Lower lobe of right lung (tissue), 2 donors: Measurements from ENCODE around the gene ARHGAP23. TPM values are rescaled to one million over a fixed set of nuclear protein-coding genes. Genes with fewer than 3 reads are reported as not detected.
A peak's percentile ranks its signal among the peaks of the same experiment; 100 is the strongest.

Experiments
- ATAC-seq, 2 donors: fragments of 200-7000 bp; cut with Tn5 transposase; one replicate each; pipeline ENCODE4 v1.9.1; 2020 to 2022; ENCODE audit warnings: mild to moderate bottlenecking in 2 of 2, moderate library complexity in 2 of 2
- DNase-seq: peaks from one replicate; pipeline ENCODE4 v3.0.0-alpha.2; 2020
- H3K27ac ChIP-seq: fragments of 200-600 bp; one replicate; pipeline ENCODE4 v1.8.0; 2022
- H3K27me3 ChIP-seq: fragments of 200-600 bp; one replicate; pipeline ENCODE4 v1.8.0; 2022; ENCODE audit warnings: low read depth
- H3K36me3 ChIP-seq: fragments of 200-600 bp; one replicate; pipeline ENCODE4 v1.8.0; 2022; ENCODE audit warnings: mild to moderate bottlenecking
- H3K4me1 ChIP-seq: fragments of 200-600 bp; one replicate; pipeline ENCODE4 v1.8.0; 2022
- H3K4me3 ChIP-seq: fragments of 200-600 bp; one replicate; pipeline ENCODE4 v1.8.0; 2022; ENCODE audit warnings: mild to moderate bottlenecking
- H3K9me3 ChIP-seq: fragments of 200-600 bp; one replicate; pipeline ENCODE4 v1.8.0; 2022
- intact Hi-C: fragments of 100-400 bp; cut with DNase I; formaldehyde crosslinking; loops from one replicate; pipeline ENCODE4 v1.11.0; 2022
- total RNA-seq: library from RNA; stranded (reverse); fragmentation: NEBNext Ultra II Directional; extraction: Animal tissue kit (Norgen Biotek cat#: 25700); gene quantifications from one replicate; pipeline ENCODE4 v1.2.1, GENCODE V29; 2021
- TF ChIP-seq, protein P1 (sequence below): fragments of 200-600 bp; IDR thresholded peaks from one replicate; pipeline ENCODE4 v1.8.0; 2022; ENCODE audit warnings: antibody characterized with exemption, mild to moderate bottlenecking
- donor health status: DM: no; HTN: yes; CAD: no; lungs with severe emphysema.

Gene ARHGAP23
- total RNA-seq, 1 donor from 2014 or later = 48.4 TPM

DNA sequence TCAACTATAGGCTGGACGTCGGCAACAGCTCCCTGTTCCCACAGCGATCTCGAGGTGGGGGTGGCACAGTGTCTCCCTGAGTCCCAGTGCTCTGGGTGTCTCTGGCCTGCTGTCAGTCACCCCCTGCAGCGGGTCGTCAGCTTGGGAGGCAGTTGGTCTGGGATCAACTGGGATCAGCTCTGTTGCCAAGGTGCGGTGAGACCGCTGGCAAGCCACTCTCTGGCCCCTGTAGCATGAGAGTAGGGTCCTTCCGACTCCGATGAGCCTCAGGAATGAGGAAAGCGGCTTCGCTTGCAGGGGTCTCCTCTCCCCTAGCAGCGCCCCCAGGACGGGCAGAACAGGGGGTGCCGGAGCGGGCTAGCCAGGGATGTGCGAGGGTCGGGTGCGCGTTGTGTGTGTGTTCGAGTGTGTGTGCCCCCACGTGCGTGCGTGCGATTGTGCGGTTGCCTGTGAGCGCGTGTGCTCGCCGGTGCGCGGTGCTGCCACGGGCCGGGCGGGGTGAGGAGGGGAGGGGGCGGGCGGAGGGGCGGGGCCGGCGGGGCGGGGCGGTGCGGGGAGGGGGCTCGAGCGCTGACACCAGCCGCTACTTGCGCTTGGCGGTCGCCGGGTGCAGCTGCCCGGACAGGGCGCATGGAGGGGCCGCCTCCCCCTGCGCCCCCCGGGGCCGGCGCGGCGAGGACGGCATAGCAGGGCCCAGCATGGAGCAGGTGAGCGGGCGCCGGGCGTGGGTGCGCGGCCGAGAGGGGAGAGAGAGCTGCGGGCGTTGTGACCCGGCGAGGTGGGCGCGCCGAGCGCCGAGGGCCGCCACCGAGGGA lies 9.4 kb upstream of the ARHGAP23 start:
- intact Hi-C loops = no loop called here
- peaks cover 25% of the 10 kb centered on the region for H3K4me1 ChIP-seq
- TF ChIP-seq, protein P1, sequence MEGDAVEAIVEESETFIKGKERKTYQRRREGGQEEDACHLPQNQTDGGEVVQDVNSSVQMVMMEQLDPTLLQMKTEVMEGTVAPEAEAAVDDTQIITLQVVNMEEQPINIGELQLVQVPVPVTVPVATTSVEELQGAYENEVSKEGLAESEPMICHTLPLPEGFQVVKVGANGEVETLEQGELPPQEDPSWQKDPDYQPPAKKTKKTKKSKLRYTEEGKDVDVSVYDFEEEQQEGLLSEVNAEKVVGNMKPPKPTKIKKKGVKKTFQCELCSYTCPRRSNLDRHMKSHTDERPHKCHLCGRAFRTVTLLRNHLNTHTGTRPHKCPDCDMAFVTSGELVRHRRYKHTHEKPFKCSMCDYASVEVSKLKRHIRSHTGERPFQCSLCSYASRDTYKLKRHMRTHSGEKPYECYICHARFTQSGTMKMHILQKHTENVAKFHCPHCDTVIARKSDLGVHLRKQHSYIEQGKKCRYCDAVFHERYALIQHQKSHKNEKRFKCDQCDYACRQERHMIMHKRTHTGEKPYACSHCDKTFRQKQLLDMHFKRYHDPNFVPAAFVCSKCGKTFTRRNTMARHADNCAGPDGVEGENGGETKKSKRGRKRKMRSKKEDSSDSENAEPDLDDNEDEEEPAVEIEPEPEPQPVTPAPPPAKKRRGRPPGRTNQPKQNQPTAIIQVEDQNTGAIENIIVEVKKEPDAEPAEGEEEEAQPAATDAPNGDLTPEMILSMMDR = no peak
- ATAC-seq (no peak), DNase-seq (no peak)
- H3K36me3 ChIP-seq = no peaks in the 10 kb centered on the region
- peak overlapping the region; percentile 35 for H3K4me3 ChIP-seq
- no peak overlapping the region for H3K27ac ChIP-seq
- peaks cover 61% of the 10 kb centered on the region for H3K27me3 ChIP-seq
- H3K9me3 ChIP-seq = no peaks in the 10 kb centered on the region

DNA sequence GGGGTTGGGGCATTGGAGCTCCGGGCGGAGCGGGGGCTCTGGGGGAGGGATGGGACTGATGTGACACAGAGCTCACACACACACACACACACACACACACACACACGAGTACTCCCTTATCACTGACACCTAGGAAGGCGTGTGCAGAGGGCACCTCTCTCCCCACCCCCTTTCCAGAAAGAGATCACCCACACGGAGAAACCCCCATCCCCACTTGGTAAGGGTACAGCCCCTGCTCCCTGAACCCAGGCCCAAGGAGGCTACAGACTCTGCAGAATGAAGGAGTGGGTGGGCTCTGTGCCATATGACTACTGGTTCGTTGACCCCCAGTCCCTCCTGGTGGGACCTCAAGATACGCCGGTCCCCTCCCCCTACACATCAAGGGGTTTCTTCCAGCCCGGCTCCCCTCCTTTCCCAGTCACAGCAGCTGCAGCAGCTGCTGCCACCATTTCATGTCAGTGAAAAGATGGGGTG lies 8.7 kb upstream of the ARHGAP23 start:
- H3K9me3 ChIP-seq = no peaks in the 10 kb centered on the region
- DNase-seq (no peak), ATAC-seq (no peak)
- H3K4me3 ChIP-seq = no peak overlapping the region
- intact Hi-C loops = no loop called here
- H3K27ac ChIP-seq = no peak overlapping the region
- H3K4me1 ChIP-seq = peaks cover 24% of the 10 kb centered on the region
- no peaks in the 10 kb centered on the region for H3K36me3 ChIP-seq
- TF ChIP-seq, protein P1 = no peak
- H3K27me3 ChIP-seq = peaks cover 61% of the 10 kb centered on the region

DNA sequence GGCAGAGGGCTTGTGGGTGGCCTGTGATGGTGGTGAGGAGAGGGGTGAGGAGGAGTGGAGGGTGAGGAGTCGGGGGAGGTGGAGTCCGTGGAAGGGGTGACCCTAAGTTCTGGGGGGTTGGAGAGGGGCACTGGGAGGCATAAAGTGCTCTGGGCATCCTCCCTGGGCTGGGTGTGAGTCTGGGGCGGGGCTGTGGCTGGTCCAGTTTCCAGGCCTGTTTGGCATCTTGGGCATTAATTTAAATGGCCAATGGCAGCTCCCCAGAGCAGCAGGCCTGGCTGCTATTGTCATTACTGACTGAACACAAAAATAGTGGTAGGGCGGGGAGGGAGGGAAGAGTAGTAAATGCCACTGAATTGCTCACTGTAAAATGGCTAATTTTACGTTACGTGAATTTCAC lies 7.7 kb upstream of the ARHGAP23 start:
- no peak overlapping the region for H3K27ac ChIP-seq
- ATAC-seq (no peak), DNase-seq (no peak)
- H3K27me3 ChIP-seq = peaks cover 53% of the 10 kb centered on the region
- intact Hi-C loops = no loop called here
- peaks cover 22% of the 10 kb centered on the region for H3K4me1 ChIP-seq
- no peaks in the 10 kb centered on the region for H3K36me3 ChIP-seq
- TF ChIP-seq, protein P1 = no peak
- H3K4me3 ChIP-seq = no peak overlapping the region
- no peaks in the 10 kb centered on the region for H3K9me3 ChIP-seq

DNA sequence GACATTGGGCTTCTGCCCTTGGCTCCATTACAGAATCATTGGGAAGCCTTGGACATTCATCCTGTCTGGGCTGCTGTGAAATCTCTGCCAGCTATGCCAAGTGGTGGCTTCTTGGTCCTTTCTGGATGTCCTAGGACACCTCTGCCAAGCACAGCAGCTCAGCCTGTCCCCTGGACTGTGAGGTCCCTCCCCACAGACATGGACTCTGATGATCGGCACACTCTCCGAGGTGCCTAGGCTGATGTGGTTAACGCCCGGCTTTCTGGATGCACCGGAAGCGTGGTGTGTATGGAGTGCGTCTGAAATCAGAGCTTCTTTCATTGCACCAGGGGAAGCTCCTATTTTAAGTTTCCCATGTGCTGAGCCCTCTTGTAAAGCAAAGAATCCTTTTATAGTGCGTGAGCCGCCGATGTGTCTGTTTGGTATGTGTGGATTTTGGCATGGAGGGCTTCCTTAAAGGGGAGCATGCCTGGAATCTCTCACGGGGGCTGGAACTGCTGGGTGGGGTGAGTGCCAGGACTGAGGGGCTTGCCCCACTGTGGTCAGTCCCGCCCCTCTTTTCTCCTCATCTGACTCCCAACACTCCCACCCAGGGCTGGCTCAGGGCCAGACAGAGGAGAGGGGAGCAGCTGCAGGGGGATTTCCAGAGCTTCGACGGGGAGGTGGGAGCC lies 7.0 kb upstream of the ARHGAP23 start:
- no peak for ATAC-seq
- Histone ChIP-seq H3K9me3 (no peaks in the 10 kb centered on the region), H3K27me3 (peaks cover 49% of the 10 kb centered on the region), H3K27ac (no peak overlapping the region), H3K4me3 (no peak overlapping the region), H3K4me1 (peaks cover 21% of the 10 kb centered on the region), H3K36me3 (no peaks in the 10 kb centered on the region)
- TF ChIP-seq, protein P1 = no peak
- DNase-seq = no peak
- intact Hi-C loops = no loop called here

DNA sequence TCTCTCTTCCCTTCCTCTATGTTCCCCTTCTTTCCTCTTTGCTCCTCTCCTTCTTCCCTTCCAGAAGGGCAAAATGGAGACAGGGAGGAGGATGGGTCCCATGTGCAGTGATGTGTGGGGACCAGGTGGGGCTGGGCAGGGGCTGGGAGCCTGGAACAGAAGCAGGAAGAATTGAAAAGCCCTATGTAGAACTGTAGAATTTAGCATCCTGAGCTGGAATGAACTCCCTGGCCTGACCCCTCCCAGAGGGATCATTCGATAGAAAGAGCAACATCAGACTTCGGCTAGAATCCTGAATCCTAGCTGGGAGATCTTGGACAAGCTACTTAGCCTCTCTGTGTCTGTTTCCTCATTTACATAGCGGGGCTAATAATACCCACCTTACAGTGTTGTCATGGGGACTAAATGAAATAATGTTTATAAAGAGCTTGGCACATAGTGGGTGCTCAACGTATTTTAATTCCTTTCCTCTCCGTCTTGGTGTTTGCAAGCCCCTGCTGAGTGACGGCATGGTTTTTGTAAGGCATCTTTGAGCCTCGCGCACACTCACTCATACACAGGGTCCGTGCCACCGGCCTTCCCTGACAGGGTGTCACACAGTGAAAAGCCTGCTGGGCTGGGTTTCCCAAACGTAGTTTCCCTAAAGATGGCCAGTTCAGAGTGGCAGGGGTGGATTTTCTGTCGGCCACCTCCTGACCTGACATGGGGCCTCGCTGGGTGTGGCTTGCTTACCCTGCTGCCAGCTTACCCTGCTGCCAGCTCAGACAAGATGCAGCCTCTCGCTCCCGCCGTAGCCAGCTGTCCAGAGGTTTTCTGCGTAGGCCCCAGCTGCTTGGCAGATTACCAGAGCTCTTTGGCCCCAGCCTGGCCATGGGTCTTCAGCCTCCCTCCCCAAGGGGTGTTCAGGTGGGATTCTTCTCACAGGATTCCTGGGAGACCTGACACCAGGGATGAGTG lies 6.1 kb upstream of the ARHGAP23 start:
- TF ChIP-seq, protein P1 = no peak
- Histone ChIP-seq H3K27ac (no peak overlapping the region), H3K4me3 (no peak overlapping the region), H3K9me3 (no peaks in the 10 kb centered on the region), H3K4me1 (peaks cover 28% of the 10 kb centered on the region), H3K36me3 (no peaks in the 10 kb centered on the region), H3K27me3 (peaks cover 45% of the 10 kb centered on the region)
- ATAC-seq (no peak), DNase-seq (no peak)
- intact Hi-C loops = no loop called here
